ENCODE data around the gene VAC14. TPM values are rescaled to one million over a fixed set of nuclear protein-coding genes. Genes with fewer than 3 reads are reported as not detected.
A peak's percentile ranks its signal among the peaks of the same experiment; 100 is the strongest.

VAC14 gene
- total and polyA plus RNA-seq, 2 experiments from 2014 or later = 62.8 to 63.9 TPM

- Histone ChIP-seq H3K4me1 (ENCODE audit: low read depth) (peaks cover 80% of the 10 kb centered on the region), H3K4me3 (no peak overlapping the region), H3K36me3 (no peaks in the 10 kb centered on the region), H3K27ac (no peak overlapping the region), H3K9me3 (ENCODE audit: low read depth) (no peaks in the 10 kb centered on the region), H3K27me3 (no peaks in the 10 kb centered on the region)
- DNase-seq (ENCODE audit: low read depth in 1 of 2, low spot score in 1 of 2) = no peak
- no peak for TF ChIP-seq CTCF (IDR thresholded peaks at IDR 0.05; ENCODE audit: low read depth, low read length)
Measured at GRCh38 chr16:70698901-70699300, 102.1 kb downstream of the VAC14 start.

GRCh38 chr16:70697594-70698170 lies 103.3 kb downstream of the VAC14 start:
- no peak overlapping the region for H3K4me3 ChIP-seq
- DNase-seq (ENCODE audit: low read depth in 1 of 2, low spot score in 1 of 2) = no peak
- peak overlapping the region; percentile 78 for H3K27ac ChIP-seq
- H3K36me3 ChIP-seq = no peaks in the 10 kb centered on the region
- no peaks in the 10 kb centered on the region for H3K9me3 ChIP-seq (ENCODE audit: low read depth)
- peaks cover 80% of the 10 kb centered on the region for H3K4me1 ChIP-seq (ENCODE audit: low read depth)
- H3K27me3 ChIP-seq = no peaks in the 10 kb centered on the region
- no peak for TF ChIP-seq CTCF (IDR thresholded peaks at IDR 0.05; ENCODE audit: low read depth, low read length)

GRCh38 chr16:70696952-70697593 lies 103.9 kb downstream of the VAC14 start:
- H3K27ac ChIP-seq = peak overlapping the region; percentile 78
- no peaks in the 10 kb centered on the region for H3K36me3 ChIP-seq
- no peak for TF ChIP-seq CTCF (IDR thresholded peaks at IDR 0.05; ENCODE audit: low read depth, low read length)
- no peaks in the 10 kb centered on the region for H3K9me3 ChIP-seq (ENCODE audit: low read depth)
- H3K27me3 ChIP-seq = no peaks in the 10 kb centered on the region
- H3K4me3 ChIP-seq = no peak overlapping the region
- peaks cover 80% of the 10 kb centered on the region for H3K4me1 ChIP-seq (ENCODE audit: low read depth)
- no peak for DNase-seq (ENCODE audit: low read depth in 1 of 2, low spot score in 1 of 2)

- Histone ChIP-seq H3K4me3 (no peak overlapping the region), H3K36me3 (no peaks in the 10 kb centered on the region), H3K9me3 (ENCODE audit: low read depth) (no peaks in the 10 kb centered on the region), H3K27ac (peak overlapping the region; percentile 78), H3K27me3 (no peaks in the 10 kb centered on the region), H3K4me1 (ENCODE audit: low read depth) (peaks cover 84% of the 10 kb centered on the region)
- DNase-seq (ENCODE audit: low read depth in 1 of 2, low spot score in 1 of 2) = no peak
- no peak for TF ChIP-seq CTCF (IDR thresholded peaks at IDR 0.05; ENCODE audit: low read depth, low read length)
Measured at GRCh38 chr16:70696355-70696754, 104.6 kb downstream of the VAC14 start.

GRCh38 chr16:70695331-70696070 lies 105.5 kb downstream of the VAC14 start:
- Histone ChIP-seq H3K4me1 (ENCODE audit: low read depth) (peaks cover 89% of the 10 kb centered on the region), H3K4me3 (no peak overlapping the region), H3K9me3 (ENCODE audit: low read depth) (no peaks in the 10 kb centered on the region), H3K27ac (peak overlapping the region; percentile 64), H3K36me3 (no peaks in the 10 kb centered on the region), H3K27me3 (no peaks in the 10 kb centered on the region)
- DNase-seq (ENCODE audit: low read depth in 1 of 2, low spot score in 1 of 2) = peak in 1 of 2 donors; percentile 67
- TF ChIP-seq CTCF (IDR thresholded peaks at IDR 0.05; ENCODE audit: low read depth, low read length) = peak; percentile 5

All from cardiac muscle cell (in vitro differentiated cells and primary cell).